HG03103 (cell line): Measurements from ENCODE around the gene PHF21A.
"Not testable (repeated sequence)": the region's sequence is repeated elsewhere in the genome, so short reads cannot be mapped to it uniquely, and the experiment has no call there.

Experiments used
- ATAC-seq: cut with Tn5 transposase; IDR thresholded peaks from one replicate; pipeline ENCODE4 v1.9.1; 2021; ENCODE audit warnings: low read depth; ENCODE audit not compliant: unreplicated experiment

Gene PHF21A

GRCh38 chr11:46045811-46046210 is 75.4 kb downstream of the PHF21A start:
- no peak for ATAC-seq

- no peak for ATAC-seq
These were observed 76.7 kb downstream of the PHF21A start for GRCh38 chr11:46044601-46045000.

- no peak for ATAC-seq
These were observed 81.3 kb downstream of the PHF21A start for GRCh38 chr11:46039990-46040389.

GRCh38 chr11:46038529-46038928 is 82.7 kb downstream of the PHF21A start:
- no peak for ATAC-seq

- ATAC-seq = no peak
These were observed 84.3 kb downstream of the PHF21A start for GRCh38 chr11:46036969-46037368.

GRCh38 chr11:46036009-46036408 is 85.2 kb downstream of the PHF21A start:
- no peak for ATAC-seq

GRCh38 chr11:46034041-46034440 is 87.2 kb downstream of the PHF21A start:
- ATAC-seq = no peak

GRCh38 chr11:46026606-46027293 is 94.5 kb downstream of the PHF21A start:
- no peak for ATAC-seq

- ATAC-seq = no peak
These were observed 101.1 kb downstream of the PHF21A start for GRCh38 chr11:46020084-46020599.

- no peak for ATAC-seq
These were observed 102.6 kb downstream of the PHF21A start for GRCh38 chr11:46018651-46019050.

- ATAC-seq = no peak
These were observed 103.9 kb downstream of the PHF21A start for GRCh38 chr11:46017341-46017740.

- no peak for ATAC-seq
These were observed 105.3 kb downstream of the PHF21A start for GRCh38 chr11:46015941-46016340.

GRCh38 chr11:46014168-46014567 is 107.1 kb downstream of the PHF21A start:
- not testable (repeated sequence) for ATAC-seq

GRCh38 chr11:46012185-46012584 is 109.1 kb downstream of the PHF21A start:
- no peak for ATAC-seq

- no peak for ATAC-seq
These were observed 111.2 kb downstream of the PHF21A start for GRCh38 chr11:46010100-46010499.

GRCh38 chr11:46009647-46010046 is 111.6 kb downstream of the PHF21A start:
- ATAC-seq = no peak

- ATAC-seq = no peak
These were observed 114.7 kb downstream of the PHF21A start for GRCh38 chr11:46006418-46007070.

GRCh38 chr11:46003572-46003971 is 117.7 kb downstream of the PHF21A start:
- no peak for ATAC-seq

- ATAC-seq = no peak
These were observed 119.1 kb downstream of the PHF21A start for GRCh38 chr11:46002189-46002588.

GRCh38 chr11:46001448-46001914 is 119.8 kb downstream of the PHF21A start:
- no peak for ATAC-seq

- no peak for ATAC-seq
These were observed 123.7 kb downstream of the PHF21A start for GRCh38 chr11:45997599-45997998.

GRCh38 chr11:45995342-45995734 is 125.9 kb downstream of the PHF21A start:
- ATAC-seq = no peak
